AG04450 (cell line): ENCODE results near the gene UCP2. TPM values are rescaled to one million over a fixed set of nuclear protein-coding genes. Genes with fewer than 3 reads are reported as not detected.

Source experiments
- CTCF ChIA-PET: fragments of 300-600, 350-600 bp; formaldehyde crosslinking; extraction: SDS; loops from one replicate; lab custom pipeline; 2022; ENCODE audit warnings: antibody characterized with exemption, inconsistent platforms; lab: Charles Lee
- POLR2A ChIA-PET: fragments of 350-600 bp; formaldehyde crosslinking; extraction: SDS; loops from one replicate; lab custom pipeline; 2021; ENCODE audit warnings: antibody characterized with exemption, inconsistent platforms; lab: Yijun Ruan, JAX
- DNase-seq: peaks from one replicate; pipeline ENCODE4 v3.0.0-alpha.2; 2011; ENCODE audit warnings: low read depth, low spot score
- H3K27ac ChIP-seq: one replicate; pipeline ENCODE4 v1.5.1; 2012; ENCODE audit warnings: low read depth, low read length, control low read depth
- H3K27me3 ChIP-seq: one replicate; pipeline ENCODE4 v1.6.0; 2012; ENCODE audit warnings: low read length; ENCODE audit not compliant: control insufficient read depth, insufficient read depth
- H3K4me3 ChIP-seq: 2 replicates; pipeline ENCODE4 v1.5.1; 2011; ENCODE audit warnings: mild to moderate bottlenecking, low read depth, low read length, control low read depth
- H3K9me3 ChIP-seq: 2 replicates; pipeline ENCODE4 v1.5.1; 2012; ENCODE audit warnings: low read length; ENCODE audit not compliant: control insufficient read depth, insufficient read depth
- CTCF ChIP-seq: IDR thresholded peaks from 2 replicates; pipeline ENCODE4 v1.5.1; 2011; ENCODE audit warnings: low read depth, low read length, control low read depth, inconsistent platforms
- polyA plus RNA-seq: library from polyadenylated mRNA; depleted of rRNA; stranded (reverse); fragments of >200 nt; gene quantifications from 2 replicates; pipeline ENCODE4 v1.2.3, GENCODE V29; 2011

UCP2 gene
- polyA plus RNA-seq, 1 experiment = 4.7 TPM

- no peak for DNase-seq
- H3K27me3 ChIP-seq = no peaks in the 10 kb centered on the region
- ChIA-PET POLR2A (no interaction called here), CTCF (interaction anchor here (0.6 kb wide), 1 partner anchor 45 kb away, joined by 3 read pairs; no protein-coding TSS in a partner anchor)
- H3K9me3 ChIP-seq = no peaks in the 10 kb centered on the region; the same call in 1 of the 2 replicates
- H3K27ac ChIP-seq = no peak overlapping the region
- TF ChIP-seq CTCF = no peak
- H3K4me3 ChIP-seq = no peak overlapping the region
These were observed 27.1 kb upstream of the UCP2 start for GRCh38 chr11:74009675-74010305.

- H3K9me3 ChIP-seq = no peaks in the 10 kb centered on the region; the same call in 1 of the 2 replicates
- ChIA-PET CTCF (no interaction called here), POLR2A (no interaction called here)
- H3K27me3 ChIP-seq = no peaks in the 10 kb centered on the region
- H3K27ac ChIP-seq = no peak overlapping the region
- no peak overlapping the region for H3K4me3 ChIP-seq
- no peak for TF ChIP-seq CTCF
- DNase-seq = no peak
These were observed 26.5 kb upstream of the UCP2 start for GRCh38 chr11:74009230-74009547.

DNA sequence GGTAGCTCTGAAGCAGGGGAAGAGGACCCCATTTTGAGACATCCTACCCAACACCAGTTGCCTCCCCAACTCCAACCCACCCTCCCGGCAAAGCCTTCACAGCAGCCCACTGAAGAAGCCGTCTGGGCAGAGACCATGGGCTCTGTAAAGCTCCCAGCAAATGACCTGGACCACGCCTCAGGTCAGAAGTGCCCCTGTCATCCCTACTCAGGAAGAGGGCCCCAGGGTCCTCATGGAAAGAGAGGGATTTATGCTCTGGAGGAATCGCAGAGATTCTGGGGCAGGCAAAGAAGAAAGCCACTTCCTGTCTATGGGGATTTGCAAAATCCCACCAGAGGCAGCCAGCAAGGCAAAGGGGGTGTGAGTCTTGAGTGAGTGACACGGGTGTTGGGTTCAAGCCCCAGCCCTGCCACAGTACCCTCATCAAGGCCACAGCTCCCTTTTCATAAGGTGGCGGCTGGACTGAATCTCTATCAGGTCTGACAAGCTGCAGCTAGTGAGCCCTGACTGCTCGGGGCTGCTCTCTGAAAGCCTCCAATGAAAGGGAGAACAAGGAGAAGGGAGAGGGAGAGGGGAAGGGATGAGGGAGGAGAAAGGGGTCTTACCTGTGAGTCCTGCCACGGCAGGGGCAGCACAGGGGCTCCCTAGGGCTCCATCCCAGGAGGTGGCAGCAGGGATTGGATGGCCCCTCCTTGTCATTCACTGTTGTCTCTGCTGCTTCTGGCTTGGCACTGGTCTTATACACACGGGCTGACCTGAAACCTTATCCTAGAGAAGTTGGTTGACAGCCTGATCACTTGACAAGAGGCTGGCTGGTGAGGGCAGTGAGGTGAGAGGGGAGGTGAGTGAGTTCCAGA lies 26.0 kb upstream of the UCP2 start, which contains the start of gene UCP3:
UCP3 (minus strand) TSS at position 713 of the 857 bp plus-strand sequence. CDS start 2,043 bp downstream, outside the sequence.
- CTCF ChIA-PET = no interaction called here
- H3K9me3 ChIP-seq = no peaks in the 10 kb centered on the region; the same call in 1 of the 2 replicates
- no peak for TF ChIP-seq CTCF
- no peak within 1 kb of the TSS for H3K27ac ChIP-seq
- no peak within 1 kb of the TSS for H3K4me3 ChIP-seq
- POLR2A ChIA-PET = no interaction called here
- no peaks in the 10 kb centered on the region for H3K27me3 ChIP-seq
- no peak for DNase-seq

- no peak overlapping the region for H3K4me3 ChIP-seq
- no peak overlapping the region for H3K27ac ChIP-seq
- no peak for DNase-seq
- ChIA-PET CTCF (no interaction called here), POLR2A (no interaction called here)
- H3K27me3 ChIP-seq = no peaks in the 10 kb centered on the region
- no peak for TF ChIP-seq CTCF
- H3K9me3 ChIP-seq = no peaks in the 10 kb centered on the region; the same call in 1 of the 2 replicates
These were observed 25.2 kb upstream of the UCP2 start for GRCh38 chr11:74007691-74008372.
